IPS DF 4.7 (cell line): ENCODE measurements around the gene TMEM184A.

Source experiments
- DNase-seq: peaks from one replicate; pipeline ENCODE4 v3.0.0-alpha.2; 2013; ENCODE audit warnings: low spot score; ENCODE audit errors: extremely low read depth

TMEM184A gene

DNA sequence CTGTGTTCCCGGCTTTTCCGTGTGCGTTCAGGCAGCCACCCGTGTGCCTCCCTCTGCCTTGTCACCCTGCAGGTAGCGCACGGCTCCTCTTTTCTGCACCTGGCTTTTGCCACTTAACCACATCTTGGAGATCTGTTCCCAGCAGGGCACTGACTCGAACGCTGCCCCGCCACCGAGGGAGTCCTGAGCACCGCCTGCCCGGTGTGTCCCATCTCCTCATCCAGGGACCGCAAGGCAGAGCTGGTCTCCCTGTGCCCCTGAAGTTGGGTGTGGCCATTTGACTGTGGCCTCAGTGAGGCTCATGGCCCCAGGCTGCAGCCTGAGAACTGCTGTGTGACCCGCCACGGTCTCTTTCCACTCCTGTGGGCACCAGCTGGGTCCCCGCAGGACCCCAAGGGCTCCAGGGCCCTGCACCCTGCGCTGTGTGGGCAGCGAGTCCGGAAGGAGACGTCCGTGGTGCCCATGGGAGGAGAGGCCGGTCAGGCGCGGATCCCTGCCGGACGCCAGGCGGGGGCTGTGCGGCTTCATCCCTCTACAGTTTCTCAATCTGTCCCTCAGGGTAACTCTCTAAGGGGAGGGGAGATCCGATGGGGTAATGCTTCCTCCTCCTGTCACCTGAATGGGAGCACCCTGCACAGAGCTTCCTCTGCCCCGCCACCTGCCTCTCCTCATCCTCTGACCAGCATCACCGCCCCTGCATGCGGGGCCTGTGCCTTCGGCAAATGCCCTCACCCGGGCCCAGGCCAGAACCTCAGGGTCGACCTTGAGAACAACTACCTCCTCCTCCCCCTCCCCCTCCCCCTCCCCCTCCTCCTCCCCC lies 50.1 kb downstream of the TMEM184A start:
- DNase-seq: no peak

DNA sequence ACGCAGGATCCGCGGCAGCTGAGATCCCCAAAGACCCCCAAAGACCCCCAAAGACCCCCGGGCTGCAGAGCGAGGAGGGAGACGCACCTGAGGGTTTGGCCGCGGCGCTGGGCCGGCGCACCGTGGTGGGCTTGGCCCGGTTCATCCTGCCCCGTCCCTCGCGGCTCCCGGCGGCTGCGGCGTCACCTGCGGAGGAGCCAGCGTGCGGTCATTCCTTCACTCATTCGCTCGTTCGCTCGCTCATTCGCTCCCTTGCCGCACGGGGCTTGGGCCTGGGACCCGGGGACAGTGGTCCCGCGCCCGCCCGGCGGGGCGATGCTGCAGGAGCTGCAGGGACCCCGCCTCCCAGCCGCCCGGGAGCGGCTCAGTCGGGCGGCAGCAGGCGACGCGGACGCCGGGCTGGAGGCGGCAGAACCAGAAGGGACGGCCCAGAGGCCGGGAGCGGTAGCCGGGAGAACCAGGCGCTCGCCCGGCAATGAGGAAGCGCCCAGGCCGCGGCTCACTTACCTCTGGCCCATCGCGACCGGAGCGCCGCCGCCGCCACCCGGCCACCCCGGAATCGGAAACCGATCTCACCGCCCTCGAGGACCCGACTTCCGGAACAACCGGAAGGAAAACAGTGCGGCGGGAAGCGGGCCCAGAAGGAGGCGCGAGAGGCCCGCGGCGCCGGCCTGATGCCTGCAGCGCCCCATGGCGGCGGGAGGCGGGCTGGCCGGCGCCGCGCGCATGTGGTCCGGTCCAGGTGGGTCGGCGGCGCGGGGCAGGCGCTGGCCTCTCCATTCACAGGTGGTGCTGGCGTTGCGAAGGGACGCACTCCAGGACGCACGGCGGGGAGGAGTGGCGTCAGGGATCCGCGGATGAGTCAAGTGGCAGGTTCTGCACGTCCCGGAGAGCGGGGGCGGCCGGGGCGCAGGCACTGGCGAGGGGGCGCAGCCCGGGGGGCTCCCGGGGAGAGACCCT lies 51.9 kb downstream of the TMEM184A start, which contains the start of gene INTS1:
TSS of gene INTS1 (minus strand) at position 574 of the 960 bp plus-strand sequence. CDS start at position 145, 429 bp downstream.
- peak; percentile 44 for DNase-seq

DNA sequence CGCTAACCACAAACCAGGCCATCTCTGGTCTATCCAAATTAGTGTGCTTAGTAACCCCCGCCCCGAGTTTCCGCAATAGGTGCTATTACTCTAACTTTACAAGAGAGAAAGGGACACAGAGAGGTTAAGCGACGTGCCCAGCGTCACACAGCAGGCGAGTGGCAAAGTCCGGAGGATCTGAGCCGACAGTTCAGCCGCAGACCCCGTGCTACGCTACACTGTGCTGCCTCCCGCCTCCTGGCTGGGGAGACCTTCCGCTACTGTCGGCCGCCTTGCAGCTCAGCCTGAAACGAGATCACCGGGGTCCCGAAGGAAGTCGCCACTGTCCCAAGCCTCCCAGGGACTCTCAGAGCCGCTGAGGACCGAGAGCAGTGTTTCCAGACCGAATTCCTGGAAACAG lies 52.6 kb downstream of the TMEM184A start:
- DNase-seq: no peak

DNA sequence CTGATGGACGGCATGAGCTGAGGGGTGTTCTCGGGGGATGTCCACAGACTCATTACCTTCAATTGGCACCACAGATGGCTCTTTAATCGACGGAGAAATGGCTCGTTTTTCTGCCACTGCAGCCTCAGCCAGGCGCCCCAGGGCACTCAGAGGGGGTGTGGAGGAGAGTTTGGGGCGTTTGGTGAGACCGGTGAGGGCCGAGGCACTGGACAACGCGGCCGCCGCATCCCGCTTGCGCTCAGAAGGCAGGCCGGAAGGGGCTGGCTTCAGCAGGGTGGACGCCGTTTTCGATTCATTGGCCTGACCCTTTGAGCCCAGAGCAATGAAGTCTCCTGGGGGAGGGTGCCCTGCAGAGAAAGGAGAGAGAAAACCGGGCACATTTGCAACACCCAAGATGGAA lies 53.2 kb downstream of the TMEM184A start:
- no peak for DNase-seq

DNA sequence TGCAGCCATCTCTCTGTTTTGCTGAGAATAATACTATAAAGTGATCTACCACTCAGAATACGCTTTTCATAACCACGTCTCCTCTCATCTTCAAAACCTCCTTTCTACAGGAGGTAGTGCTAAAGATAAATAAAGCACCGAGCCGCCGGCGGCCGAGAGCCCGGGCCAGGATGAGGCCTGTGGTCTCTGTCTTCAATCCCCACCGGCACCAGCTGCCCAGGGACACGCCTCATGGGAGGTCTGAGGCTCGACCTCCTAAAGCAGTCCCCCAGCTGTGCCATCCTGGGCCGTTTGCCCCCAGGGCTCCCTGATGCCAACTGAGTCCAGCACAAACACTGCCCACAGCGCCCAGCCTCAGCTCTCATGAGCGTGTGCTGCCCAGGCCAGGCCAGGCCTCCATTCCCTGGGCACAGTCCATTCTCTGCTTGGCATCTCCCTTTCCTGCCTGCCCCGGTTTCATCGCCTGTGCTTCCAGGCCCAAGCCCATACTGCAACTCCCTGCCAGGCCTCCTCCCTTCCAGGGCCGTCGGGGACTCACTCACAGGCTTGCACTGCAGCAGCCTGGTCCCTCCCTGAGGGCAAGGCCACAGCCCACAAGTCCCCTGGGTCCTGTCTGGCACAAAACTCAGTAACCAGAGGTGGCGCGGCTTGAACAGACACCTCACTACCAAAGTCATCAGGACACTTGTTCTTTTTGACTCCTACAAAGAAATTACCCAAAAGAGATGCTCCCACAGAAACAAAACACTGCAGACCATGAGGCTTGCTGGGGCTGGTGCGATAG lies 54.3 kb downstream of the TMEM184A start:
- no peak for DNase-seq

DNA sequence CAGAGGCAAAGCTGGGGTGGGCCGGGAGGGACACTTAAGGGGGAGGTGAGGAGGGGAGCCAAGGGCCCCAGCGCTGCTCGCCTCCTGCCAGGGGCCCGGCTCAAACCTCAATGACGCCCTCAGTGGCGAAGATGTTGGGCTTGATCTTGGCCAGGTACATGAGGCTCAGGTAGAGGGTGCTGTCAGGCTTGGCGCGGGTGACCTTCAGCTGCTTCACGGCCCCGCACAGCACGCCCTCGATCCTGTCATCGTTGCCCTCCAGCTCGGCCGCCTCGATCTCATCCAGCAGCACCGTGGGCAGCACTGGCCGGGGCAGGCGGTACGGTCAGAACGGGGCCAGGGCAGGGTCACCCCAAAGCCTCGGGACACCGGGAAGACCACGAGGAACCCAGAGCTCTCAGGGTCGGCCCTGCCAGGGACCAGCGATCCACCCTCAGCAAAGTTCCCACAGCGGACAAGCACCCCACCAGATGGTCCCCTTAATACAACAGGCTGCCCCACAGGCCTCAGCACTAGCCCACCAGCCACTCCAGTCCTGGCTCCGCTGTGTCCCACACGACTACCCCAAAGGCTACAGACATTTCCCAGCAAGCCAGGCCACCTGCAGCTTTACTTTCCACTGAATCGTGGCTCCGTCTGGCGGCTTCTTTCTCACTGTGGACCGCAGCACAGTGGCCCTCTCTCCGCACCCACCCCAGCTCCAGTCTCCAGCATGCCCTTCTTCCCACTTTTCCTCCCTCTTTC lies 55.8 kb downstream of the TMEM184A start:
- DNase-seq: no peak

DNA sequence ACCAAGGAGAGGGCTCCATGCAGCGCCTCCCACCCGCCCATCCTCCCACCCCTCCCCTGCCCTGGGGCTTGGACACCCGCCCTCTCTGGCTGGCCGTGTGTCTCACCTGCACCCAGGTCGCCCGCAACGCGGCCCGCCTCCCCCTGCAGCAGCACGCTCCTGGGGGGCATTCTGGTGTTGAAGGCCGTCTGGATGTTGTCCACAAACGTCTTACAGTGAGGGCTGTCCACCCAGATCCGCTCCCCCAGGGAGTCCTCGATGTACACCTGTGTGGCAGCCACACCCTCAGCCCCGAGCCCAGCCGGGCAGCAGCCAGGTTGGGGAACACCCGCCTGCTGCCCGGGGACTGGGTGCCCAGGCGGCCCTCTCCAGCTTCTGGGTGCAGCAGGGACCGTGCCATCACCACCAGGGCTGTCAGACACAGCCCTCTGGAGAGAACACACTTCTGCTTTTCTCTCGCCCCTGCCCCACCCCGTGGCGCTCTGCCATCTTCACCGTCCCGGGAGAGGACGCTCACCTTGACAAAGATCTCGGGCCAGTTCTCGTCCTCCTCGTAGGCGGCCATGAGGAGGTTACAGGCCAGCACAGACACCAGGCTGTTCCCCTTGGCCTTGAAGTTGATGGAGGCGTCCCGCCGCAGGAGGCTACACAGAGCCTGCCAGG lies 56.5 kb downstream of the TMEM184A start:
- no peak for DNase-seq

DNA sequence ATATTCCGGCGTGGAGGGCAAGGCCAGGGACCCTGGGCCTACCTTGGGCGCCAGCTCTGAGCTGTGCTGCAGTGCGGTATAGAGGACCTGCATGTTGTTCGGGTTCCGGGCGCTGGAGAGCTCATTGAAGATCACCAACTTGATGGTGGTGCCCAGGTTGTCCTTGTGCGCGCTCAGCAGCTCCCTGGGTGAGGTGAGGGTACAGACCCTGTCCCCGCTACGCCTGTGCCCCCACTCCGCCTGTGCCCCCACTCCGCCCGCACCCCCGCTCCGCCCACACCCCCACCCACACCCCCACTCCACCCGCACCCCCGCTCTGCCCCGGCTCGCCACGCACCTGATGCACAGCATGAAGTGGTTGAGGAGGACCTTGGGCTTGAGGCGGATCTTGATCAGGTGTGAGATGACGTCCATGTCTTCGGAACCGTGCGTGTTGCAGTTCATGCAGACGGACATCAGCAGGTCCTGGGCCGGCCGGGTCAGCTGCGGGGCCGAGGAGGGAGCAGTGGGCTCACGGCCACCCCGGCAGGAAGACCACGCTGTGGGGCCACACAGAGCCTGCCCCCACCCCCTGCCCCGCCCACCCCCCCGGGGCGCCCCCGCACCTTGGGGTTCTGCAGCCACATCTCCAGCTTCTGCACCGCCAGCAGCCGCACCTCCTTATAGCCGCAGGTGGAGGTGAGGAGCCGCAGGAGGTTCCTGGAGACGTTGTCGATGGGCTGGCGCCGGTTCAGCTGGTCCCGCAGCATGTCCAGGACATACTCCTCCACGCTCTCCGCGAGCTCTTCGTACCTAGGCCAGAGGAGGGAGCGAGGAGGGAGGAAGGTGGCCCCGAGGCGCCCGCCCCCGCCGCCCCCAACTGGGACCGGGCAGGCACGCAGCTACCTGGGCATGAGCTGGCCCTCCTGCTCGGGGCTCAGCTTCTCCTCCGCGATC lies 57.4 kb downstream of the TMEM184A start:
- DNase-seq: no peak

DNA sequence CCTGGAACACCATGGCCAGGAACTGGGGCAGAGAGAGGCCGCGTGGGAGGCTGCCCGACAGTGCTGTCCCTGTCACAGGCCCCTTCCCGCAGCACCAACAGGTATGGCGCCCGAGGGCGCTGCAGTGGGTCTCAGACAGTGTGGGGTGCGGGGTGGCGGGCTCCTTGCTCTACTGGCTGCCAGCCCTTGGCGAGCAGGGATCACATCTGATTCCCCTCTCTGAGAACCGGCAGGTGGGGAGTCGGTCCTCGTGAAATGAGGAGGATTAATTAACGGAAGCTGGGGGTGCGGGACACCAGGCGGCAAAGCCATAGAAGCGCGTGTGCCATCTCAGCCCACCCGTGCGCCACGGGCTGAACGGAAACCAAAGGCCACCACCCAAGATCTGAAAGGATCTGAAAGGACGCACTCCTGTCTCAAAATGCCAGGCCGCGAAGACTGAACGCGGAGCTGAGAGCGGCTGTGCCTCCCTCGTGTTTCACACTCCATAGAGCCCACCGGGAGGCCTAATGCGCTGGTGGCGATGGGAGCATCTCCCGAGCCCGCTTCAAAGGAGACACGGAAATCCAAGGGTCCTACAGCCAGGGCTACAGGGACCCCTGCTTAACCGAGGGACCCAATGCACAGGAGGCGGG lies 58.6 kb downstream of the TMEM184A start:
- DNase-seq: no peak

DNA sequence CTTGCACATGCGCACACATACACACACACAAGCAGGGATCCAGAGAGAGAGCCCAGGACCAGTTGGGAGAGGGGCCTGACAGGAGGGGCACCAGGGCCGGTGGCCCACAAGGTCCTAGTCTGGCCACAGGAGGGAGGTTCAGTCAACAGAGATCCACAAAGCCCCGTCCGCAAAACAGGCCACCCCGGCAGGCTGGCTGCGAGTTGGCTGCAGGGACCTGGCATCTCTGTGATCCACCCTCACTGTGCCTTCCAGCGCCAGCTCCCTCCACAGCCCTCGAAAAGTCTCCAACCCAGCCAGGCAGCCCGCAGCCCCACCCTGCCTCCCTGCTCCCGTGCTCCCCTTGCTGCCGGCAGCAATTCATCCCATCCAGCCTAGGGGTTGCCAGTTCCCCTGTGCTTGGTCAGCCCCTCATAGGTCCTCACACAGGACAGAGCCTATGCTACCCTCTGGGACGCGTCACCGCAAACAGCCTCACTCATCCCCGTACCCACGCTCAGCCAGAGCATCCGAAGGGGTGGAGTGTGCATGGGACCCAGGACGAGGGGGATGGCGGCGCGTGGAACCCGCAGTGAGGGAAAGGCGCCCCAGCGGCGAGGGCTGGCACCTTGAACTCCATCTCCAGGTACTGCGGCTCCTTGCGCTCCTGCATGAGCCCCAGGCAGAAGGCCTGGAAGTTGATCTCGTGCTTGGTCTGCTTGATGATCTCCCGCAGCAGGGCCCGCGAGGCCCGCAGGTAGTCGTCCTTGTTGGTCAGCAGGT lies 59.3 kb downstream of the TMEM184A start:
- DNase-seq: no peak

DNA sequence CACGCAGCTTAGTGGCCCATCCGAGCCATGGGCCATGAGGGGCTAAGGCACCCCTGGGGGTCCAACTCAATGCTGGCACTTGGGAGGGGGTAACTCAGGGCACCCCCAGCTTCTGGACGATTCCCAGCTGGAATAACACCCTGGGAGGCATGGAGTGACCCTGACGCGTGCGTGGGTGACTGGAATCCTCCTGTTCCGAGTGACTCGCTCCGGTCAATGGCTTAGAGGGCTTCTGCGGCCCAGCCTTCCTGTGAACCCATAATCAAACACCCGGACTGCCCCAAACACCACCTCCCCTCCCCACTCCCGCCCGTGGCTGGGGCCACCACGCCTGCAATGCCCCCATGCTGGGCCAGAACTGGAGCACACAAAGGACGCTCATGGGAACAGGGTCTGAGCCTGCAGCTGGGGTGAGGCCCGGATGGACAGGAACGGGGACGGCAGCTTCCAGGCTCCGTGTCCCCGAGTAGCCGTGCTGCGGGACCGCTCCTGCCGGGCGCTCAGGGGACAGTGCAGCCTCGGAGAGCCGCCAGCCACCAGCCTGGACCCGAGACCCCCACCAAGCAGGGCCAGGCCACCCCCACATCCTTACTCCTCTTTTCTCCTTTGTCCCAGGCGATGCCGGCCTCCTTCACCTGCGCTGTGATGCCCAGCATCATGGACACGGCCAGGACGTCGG lies 60.3 kb downstream of the TMEM184A start:
- DNase-seq: no peak

DNA sequence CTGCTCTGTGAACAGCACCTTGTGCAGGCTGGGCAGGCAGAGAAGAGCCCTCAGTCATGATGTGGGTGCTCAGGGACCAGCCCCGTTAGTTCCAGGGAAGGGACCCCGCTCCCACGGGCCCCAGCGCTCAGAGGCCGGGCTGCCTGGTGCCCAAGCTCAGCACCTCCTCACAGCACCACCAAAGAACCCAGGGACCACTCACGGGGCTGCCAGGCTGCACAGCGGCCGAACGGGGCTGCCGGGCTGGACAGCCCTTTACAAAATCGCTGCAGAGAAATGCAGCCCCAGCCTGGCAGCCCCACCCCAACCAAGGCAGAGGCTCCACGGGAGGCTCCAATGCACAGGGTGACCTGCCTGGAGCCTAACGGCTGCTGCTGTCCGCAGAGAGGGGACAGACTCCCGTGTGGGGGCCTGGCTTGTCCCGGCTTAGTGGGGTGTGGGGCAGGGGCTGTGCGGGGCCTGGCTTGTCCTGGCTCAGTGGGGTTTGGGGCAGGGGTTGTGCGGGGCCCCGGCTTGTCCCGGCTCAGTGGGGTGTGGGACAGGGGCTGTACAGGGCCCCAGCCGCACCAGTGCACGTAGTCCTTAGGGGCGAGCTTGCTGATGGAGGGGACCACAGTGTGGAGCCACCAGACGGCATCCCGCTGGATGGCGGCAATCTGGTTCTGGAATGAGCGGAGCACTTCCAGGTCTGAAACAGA lies 61.0 kb downstream of the TMEM184A start:
- DNase-seq: no peak

DNA sequence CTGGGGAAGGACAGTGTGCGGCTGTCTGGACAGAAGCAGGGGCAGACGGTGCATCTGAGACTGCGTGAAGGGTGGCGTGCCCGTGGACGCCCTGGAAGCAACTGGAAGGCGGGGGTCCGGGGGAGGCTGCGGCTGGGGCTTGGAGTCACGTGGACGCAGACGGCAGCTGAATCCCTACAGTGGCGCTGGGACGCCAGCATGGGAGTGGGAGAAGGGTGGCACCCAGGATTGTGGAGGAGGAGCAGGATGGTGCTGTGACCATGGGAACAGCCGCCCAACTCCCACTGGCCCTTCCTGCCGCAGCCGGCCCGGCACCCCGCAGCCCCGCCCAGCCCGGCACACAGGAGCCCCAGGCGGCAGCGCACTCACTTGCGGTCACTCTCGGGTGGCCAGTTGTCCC lies 61.6 kb downstream of the TMEM184A start:
- no peak for DNase-seq

DNA sequence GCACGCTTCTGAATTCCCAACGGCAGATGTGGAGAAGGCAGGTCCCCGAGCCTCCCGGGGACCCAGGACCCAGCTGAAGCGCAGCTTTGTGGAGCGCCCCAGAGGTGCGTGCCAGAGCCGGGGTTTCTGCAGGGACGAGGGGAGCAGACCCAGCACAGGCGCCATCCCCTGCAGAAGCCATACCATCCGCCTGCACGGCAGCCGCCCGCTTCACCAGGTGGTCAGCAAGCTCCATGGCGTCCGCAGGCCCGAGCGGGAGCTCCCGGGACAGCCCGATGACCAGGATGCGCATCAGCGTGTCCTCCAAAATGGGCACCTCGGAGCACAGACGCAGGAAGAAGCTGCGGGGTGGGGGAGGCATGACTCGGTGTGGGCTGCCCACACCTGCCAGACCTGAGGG lies 62.4 kb downstream of the TMEM184A start:
- DNase-seq: no peak

DNA sequence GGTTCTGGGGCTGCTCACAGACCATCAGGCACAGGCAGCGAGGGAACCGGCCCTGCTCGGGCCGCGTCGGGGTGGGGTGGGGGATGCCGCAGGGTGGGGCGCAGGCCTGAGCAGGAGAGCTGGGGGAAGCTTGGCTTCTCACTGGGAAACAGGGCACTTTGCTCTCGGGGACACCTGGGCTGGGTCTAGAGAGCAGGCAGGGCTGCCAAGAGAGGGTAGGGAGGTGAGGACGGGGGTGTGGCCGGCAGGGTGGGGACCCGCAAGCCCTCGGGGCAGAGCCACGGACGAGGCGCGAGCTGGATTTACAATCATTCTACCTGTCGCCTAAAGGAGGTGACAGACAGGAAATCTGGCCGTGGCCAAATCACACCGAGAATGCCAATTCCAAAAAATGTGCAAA lies 62.9 kb downstream of the TMEM184A start:
- no peak for DNase-seq

DNA sequence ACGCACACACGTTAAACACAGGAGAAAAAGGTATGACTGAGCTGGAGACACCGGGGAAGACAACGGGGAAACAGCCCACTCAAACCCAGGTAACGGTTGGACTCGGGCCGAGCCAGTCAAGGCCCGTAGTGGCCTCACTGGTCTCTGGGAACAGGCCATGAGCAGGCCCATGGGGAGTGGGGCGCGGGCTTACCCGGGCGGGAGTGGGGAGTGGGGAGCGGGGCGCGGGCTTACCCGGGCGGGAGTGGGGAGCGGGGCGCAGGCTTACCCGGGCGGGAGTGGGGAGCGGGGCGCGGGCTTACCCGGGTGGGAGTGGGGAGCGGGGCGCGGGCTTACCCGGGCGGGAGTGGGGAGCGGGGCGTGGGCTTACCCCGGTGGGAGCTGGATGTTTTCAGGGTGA lies 63.4 kb downstream of the TMEM184A start:
- no peak for DNase-seq
